ENCODE measurements around the gene TRIM40.

DNA sequence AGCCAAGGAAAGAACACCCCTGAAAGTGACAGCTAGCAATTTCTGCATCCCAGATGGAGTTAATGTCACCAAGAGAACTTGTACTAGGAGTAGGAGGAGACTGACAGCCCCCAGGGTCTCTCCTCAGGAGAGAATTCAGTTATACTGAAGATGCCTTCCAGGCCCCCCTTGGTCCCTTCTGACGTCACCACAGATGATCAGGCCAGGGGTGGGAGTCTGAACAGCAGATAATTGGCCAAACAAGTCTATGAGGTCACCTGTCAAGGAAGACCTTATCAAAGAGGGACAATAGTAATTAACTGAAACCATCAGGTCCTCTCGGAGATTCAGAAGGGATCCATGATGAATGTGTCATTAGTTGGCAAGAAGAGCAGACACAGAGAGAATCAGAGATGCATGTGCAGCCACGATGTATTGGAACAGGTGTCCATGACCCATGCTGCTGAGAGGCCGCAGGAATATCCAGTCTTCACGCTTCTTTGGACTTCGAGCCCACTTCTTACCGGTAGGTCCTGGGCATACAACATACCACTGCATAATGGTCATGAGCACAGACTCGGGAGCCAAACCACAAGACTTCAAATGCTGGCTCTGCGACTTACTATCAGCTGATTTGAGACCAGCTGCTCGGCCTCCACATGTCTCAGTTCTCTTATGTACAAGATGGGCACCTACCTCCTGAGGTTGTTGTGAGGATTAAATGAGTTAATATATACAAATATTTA lies 14.9 kb downstream of the TRIM40 start:
- no peak for TF ChIP-seq CEBPB (IDR thresholded peaks at IDR 0.05; ENCODE audit: borderline replicate concordance, low read depth, low read length)
- TF ChIP-seq SIN3A (IDR thresholded peaks at IDR 0.05; ENCODE audit: borderline replicate concordance, low read depth, low read length), result no peak
- no peak for TF ChIP-seq ZFP82 (CRISPR knock-in tag; IDR thresholded peaks at IDR 0.05; ENCODE audit: borderline replicate concordance)

All from HepG2 (cell line).